Bronchus fibroblast of lung (primary cell): ENCODE data around the gene LTN1. TPM values are rescaled to one million over a fixed set of nuclear protein-coding genes. Genes with fewer than 3 reads are reported as not detected.

Experiments
- total RNA-seq: library from RNA; depleted of rRNA; stranded (reverse); fragments of >200 nt; gene quantifications from 2 replicates; pipeline ENCODE4 v1.2.3, GENCODE V29; 2015

Gene LTN1
- total RNA-seq = 11.7 and 16.3 TPM in 2 replicates

GRCh38 chr21:28992526-28993292 lies at the start of gene LTN1:
Gene LTN1, minus strand, starts transcription at chr21:28992877. Its CDS starts 72 bp downstream, at chr21:28992805.

GRCh38 chr21:29024474-29025327 lies 32.0 kb upstream of the LTN1 start, which contains the start of gene USP16:
Gene USP16, plus strand, starts transcription at chr21:29024668. Its CDS starts 3,246 bp downstream, at chr21:29027914.

Other genes with a start within 250 kb of the LTN1 start
- gene RWDD2B, start 26.5 kb upstream of the LTN1 start, total RNA-seq = 13.2 and 14.3 TPM in 2 replicates
- gene USP16, start 31.8 kb upstream of the LTN1 start, total RNA-seq = 21.0 and 25.4 TPM in 2 replicates
- 265 and 278 TPM in 2 replicates for gene CCT8, start 80.8 kb upstream of the LTN1 start, total RNA-seq
- gene MAP3K7CL, start 137.8 kb upstream of the LTN1 start, total RNA-seq = 8.0 and 10.8 TPM in 2 replicates